Measurements from ENCODE around the gene CNTN4. TPM values are rescaled to one million over a fixed set of nuclear protein-coding genes. Genes with fewer than 3 reads are reported as not detected.

Gene CNTN4
- total RNA-seq, 1 experiment from 2014 or later = 1.6 TPM

- no peak for DNase-seq
- Histone ChIP-seq H3K4me1 (ENCODE audit: insufficient read depth, low read length) (no peaks in the 10 kb centered on the region), H3T11ph (ENCODE audit: low read length) (no peak overlapping the region), H3K9ac (ENCODE audit: extremely low read depth, insufficient read length, low read length) (no peak overlapping the region), H4K91ac (ENCODE audit: insufficient read length, low read depth, low read length) (no peak overlapping the region), H3K18ac (ENCODE audit: insufficient read length, low read depth, low read length) (no peak overlapping the region), H2AFZ (ENCODE audit: low read length) (no peak overlapping the region), H3K27me3 (ENCODE audit: insufficient read depth, low read length) (no peaks in the 10 kb centered on the region), H3K4me2 (ENCODE audit: insufficient read depth, insufficient read length, low read length) (no peak overlapping the region), H4K20me1 (ENCODE audit: control insufficient read depth, insufficient read depth, insufficient read length) (no peaks in the 10 kb centered on the region), H3K23ac (ENCODE audit: insufficient read length, low read depth, low read length) (no peak overlapping the region), H3K4ac (ENCODE audit: low read depth, low read length) (no peak overlapping the region), H2BK15ac (ENCODE audit: low read depth, low read length) (no peak overlapping the region), H3K56ac (ENCODE audit: insufficient read length, low read depth, low read length) (no peak overlapping the region), H3K79me1 (ENCODE audit: insufficient read depth, low read depth, low read length, poor library complexity, severe bottlenecking) (no peaks in the 10 kb centered on the region), H3K79me2 (ENCODE audit: insufficient read depth, low read length) (no peaks in the 10 kb centered on the region), H2BK12ac (ENCODE audit: insufficient read length, low read depth, low read length) (no peak overlapping the region), H2AK5ac (ENCODE audit: insufficient read length, low read length) (no peak overlapping the region), H2BK20ac (ENCODE audit: low read depth, low read length, poor library complexity, severe bottlenecking) (no peak overlapping the region), H2BK5ac (ENCODE audit: insufficient read length, low read length) (no peak overlapping the region), H3K14ac (ENCODE audit: insufficient read depth, low read length) (no peak overlapping the region), H4K5ac (ENCODE audit: insufficient read length, low read depth, low read length) (no peak overlapping the region), H3K9me3 (ENCODE audit: control insufficient read depth, low read depth, low read length) (no peaks in the 10 kb centered on the region), H3K23me2 (ENCODE audit: insufficient read length, low read depth, low read length, poor library complexity, severe bottlenecking) (no peaks in the 10 kb centered on the region), H3K27ac (ENCODE audit: insufficient read length, low read depth, low read length) (no peak overlapping the region), H4K8ac (replicated peaks; ENCODE audit: insufficient read length, low read depth, low read length) (no peak overlapping the region), H2BK120ac (ENCODE audit: low read depth, low read length, poor library complexity, severe bottlenecking) (no peak overlapping the region)
- no peaks in the 10 kb centered on the region for H3K9me3 Mint-ChIP-seq
- no peaks in the 10 kb centered on the region for H3K4me1 Mint-ChIP-seq
- H3K27ac Mint-ChIP-seq = no peak overlapping the region
- no peak overlapping the region for H3K4me3 Mint-ChIP-seq
- TF ChIP-seq, protein P1, sequence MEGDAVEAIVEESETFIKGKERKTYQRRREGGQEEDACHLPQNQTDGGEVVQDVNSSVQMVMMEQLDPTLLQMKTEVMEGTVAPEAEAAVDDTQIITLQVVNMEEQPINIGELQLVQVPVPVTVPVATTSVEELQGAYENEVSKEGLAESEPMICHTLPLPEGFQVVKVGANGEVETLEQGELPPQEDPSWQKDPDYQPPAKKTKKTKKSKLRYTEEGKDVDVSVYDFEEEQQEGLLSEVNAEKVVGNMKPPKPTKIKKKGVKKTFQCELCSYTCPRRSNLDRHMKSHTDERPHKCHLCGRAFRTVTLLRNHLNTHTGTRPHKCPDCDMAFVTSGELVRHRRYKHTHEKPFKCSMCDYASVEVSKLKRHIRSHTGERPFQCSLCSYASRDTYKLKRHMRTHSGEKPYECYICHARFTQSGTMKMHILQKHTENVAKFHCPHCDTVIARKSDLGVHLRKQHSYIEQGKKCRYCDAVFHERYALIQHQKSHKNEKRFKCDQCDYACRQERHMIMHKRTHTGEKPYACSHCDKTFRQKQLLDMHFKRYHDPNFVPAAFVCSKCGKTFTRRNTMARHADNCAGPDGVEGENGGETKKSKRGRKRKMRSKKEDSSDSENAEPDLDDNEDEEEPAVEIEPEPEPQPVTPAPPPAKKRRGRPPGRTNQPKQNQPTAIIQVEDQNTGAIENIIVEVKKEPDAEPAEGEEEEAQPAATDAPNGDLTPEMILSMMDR (conservative IDR thresholded peaks at IDR 0.05) = no peak
- H3K27me3 Mint-ChIP-seq (ENCODE audit: low read depth) = no peaks in the 10 kb centered on the region
- WGBS (ENCODE audit: extremely low coverage, insufficient read length, low lambda C conversion rate) = no CpG with 5 or more reads among the region's 2 CpGs
- H3K36me3 Mint-ChIP-seq (ENCODE audit: insufficient read depth in 1 of 3, low read depth in 3 of 3) = no peaks in the 10 kb centered on the region
These were observed 775.3 kb downstream of the CNTN4 start for GRCh38 chr3:2873986-2874385.

All from H9 (cell line).